A549 (cell line): Measurements from ENCODE around the gene MAGI2.

ENCODE experiments used
- BHLHE40 ChIP-seq: IDR thresholded peaks from 2 replicates; pipeline ENCODE4 v1.6.1; 2012; ENCODE audit warnings: low read depth, low read length, inconsistent platforms
- CHD2 ChIP-seq: fragments of 150-350 bp; IDR thresholded peaks from 2 replicates; pipeline ENCODE4 v1.6.1; 2014; ENCODE audit warnings: low read length; ENCODE audit not compliant: partially characterized antibody
- CTCF ChIP-seq: fragments of >200 bp; sonication (Bioruptor Twin); formaldehyde crosslinking; IDR thresholded peaks from 3 replicates; pipeline ENCODE4 v1.5.1; 2016
- EP300 ChIP-seq, 2 experiments: fragments of >200 bp; sonication (Bioruptor Twin); formaldehyde crosslinking; IDR thresholded peaks; 2 replicates in 1 of 2; 3 replicates in 1 of 2; pipeline ENCODE4 v1.6.1; 2016 to 2017
- HDAC2 ChIP-seq: fragments of 200-600 bp; sonication (generic); IDR thresholded peaks from 2 replicates; pipeline ENCODE4 v1.6.1; 2016
- JUNB ChIP-seq: fragments of >200 bp; sonication (Bioruptor Twin); formaldehyde crosslinking; IDR thresholded peaks from 2 replicates; pipeline ENCODE4 v1.6.1; 2016
- MAFK ChIP-seq: fragments of 450-650 bp; IDR thresholded peaks from 2 replicates; pipeline ENCODE4 v1.6.1; 2014; ENCODE audit not compliant: partially characterized antibody
- MAX ChIP-seq: IDR thresholded peaks from 2 replicates; pipeline ENCODE4 v1.6.1; 2012
- POLR2A ChIP-seq: IDR thresholded peaks from 2 replicates; pipeline ENCODE4 v1.6.1; 2012; ENCODE audit warnings: mild to moderate bottlenecking, low read length
- RCOR1 ChIP-seq: fragments of 150-350 bp; IDR thresholded peaks from 2 replicates; pipeline ENCODE4 v1.6.1; 2014; ENCODE audit warnings: antibody characterized with exemption, low read length, low read depth
- REST ChIP-seq: fragments of 200-600 bp; sonication (generic); IDR thresholded peaks from 2 replicates; pipeline ENCODE4 v1.6.1; 2016; ENCODE audit warnings: antibody characterized with exemption, mild to moderate bottlenecking, moderate library complexity
- RFX5 ChIP-seq: fragments of 450-650 bp; IDR thresholded peaks from 2 replicates; pipeline ENCODE4 v1.7.1; 2014; ENCODE audit warnings: antibody characterized with exemption, mild to moderate bottlenecking, moderate library complexity
- TFCP2L1 ChIP-seq: fragments of 250-450 bp; sonication (Bioruptor Pico); IDR thresholded peaks from 2 replicates; pipeline ENCODE4 v1.5.0; 2021; ENCODE audit warnings: mild to moderate bottlenecking
- TP53 ChIP-seq: fragments of 250-450 bp; sonication (Bioruptor Pico); IDR thresholded peaks from 2 replicates; pipeline ENCODE4 v1.5.0; 2021; ENCODE audit warnings: mild to moderate bottlenecking, moderate library complexity

- no peak for TF ChIP-seq CHD2
- TF ChIP-seq POLR2A: no peak
- TF ChIP-seq REST: no peak
- TF ChIP-seq HDAC2: no peak
- no peak for TF ChIP-seq CTCF
- no peak for TF ChIP-seq MAX
- no peak for TF ChIP-seq TFCP2L1 (CRISPR knock-in tag)
- TF ChIP-seq RFX5: no peak
- no peak for TF ChIP-seq BHLHE40
- TF ChIP-seq EP300 (IDR thresholded peaks at IDR 0.05): no peak
- TF ChIP-seq RCOR1: no peak
- no peak for TF ChIP-seq TP53
- TF ChIP-seq MAFK: no peak
- TF ChIP-seq JUNB: no peak
These were observed 418.7 kb downstream of the MAGI2 start for GRCh38 chr7:79034730-79035129.
